Measurements from ENCODE around the gene GNPTAB.

GNPTAB gene

DNA sequence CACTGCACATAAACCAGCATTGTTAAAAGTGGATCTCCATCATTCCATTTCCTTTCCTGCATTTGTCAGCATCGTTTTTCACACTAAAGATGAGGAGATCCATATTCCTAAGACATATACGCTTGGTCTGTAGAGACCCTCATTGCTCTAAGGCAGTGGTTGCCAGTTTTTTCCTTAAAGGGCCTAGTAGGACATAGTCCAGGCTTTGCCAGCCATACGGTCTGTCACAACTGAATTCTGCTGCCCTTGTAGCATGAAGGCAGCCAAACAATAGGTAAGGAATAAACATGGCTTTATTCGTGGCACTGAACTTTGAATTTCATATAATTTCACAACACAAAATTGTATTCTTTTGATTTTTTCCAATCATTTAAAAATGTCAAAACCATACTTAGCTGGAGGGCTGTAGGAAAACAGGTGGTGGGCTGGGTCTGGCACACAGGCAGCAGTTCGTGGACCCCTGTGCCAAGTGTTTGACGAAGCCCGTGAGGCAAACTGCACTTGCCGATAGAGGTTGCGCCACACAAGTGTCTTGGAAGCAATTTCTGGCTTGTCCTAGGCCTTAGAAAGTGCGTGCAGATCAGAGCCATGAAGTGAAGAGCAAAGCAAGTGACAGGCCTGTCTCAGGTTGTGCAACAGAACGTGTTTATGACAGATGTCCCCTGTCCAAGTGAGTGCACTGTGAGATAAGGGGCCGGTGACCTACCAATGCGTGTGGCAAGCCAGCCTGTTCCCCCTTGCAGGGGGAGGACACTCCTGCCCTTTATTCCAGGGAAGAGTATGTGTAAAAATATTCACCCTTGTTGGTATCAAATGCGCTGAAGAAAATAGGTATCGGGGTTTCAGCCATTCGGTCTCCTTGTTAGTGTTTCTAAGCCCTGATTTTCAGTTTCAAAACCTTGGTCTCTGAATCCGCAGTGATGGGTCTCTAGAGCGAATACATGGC lies 134.2 kb downstream of the GNPTAB start:
- no peak for DNase-seq (ENCODE audit: low read depth in 2 of 2)

DNA sequence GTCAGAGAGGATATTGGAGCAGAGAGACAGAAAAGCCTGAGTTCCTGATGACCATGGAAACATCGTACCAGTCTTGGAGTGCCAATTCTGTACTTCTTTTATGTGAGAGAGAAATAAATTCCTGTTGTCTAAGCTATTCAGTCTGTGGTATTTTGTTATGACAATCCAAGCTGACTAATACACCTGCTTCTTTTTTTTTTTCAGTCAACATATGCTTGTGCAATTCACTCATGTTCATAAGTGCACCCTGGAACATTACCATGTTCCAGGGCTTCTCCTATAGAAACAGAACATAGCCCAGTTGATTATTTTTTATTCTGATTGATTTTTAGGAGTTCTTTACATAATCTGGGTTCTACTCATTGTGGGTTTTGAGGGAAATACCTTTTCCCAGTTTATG lies 135.1 kb downstream of the GNPTAB start:
- no peak for DNase-seq (ENCODE audit: low read depth in 2 of 2)

Measured in stimulated activated CD4-positive, alpha-beta T cell treated with anti-CD3 and anti-CD28 coated beads, Interleukin-1b, Interleukin-23, amount 100 ng/mL, for 1 hour (primary cell).